IMR-90 (cell line): ENCODE results near the gene SH3BP5.

Experiments
- CEBPB ChIP-seq: IDR thresholded peaks from 2 replicates; pipeline ENCODE4 v1.6.1; 2012; ENCODE audit warnings: low read depth, low read length, improper control_type of control experiment
- CTCF ChIP-seq: conservative IDR thresholded peaks from 2 replicates; pipeline ENCODE4 v1.5.1; 2012; ENCODE audit warnings: mild to moderate bottlenecking, low read depth, low read length, improper control_type of control experiment
- NFE2L2 ChIP-seq: fragments of 150-350 bp; IDR thresholded peaks from 2 replicates; pipeline ENCODE4 v1.6.1; 2016; ENCODE audit warnings: low read depth, mild to moderate bottlenecking, low read length
- POLR2A ChIP-seq: IDR thresholded peaks from 2 replicates; pipeline ENCODE4 v1.6.1; 2012; ENCODE audit warnings: mild to moderate bottlenecking, low read depth, low read length
- RAD21 ChIP-seq: IDR thresholded peaks from 2 replicates; pipeline ENCODE4 v1.6.1; 2012; ENCODE audit warnings: low read length, improper control_type of control experiment

GRCh38 chr3:15324379-15324808 is 8.0 kb downstream of the SH3BP5 start:
- no peak for TF ChIP-seq CTCF
- TF ChIP-seq POLR2A, result no peak
- no peak for TF ChIP-seq RAD21
- no peak for TF ChIP-seq CEBPB
- no peak for TF ChIP-seq NFE2L2
